Inflammatory macrophage (primary cell): ENCODE measurements around the gene RAMAC.
"Not testable (repeated sequence)": the region's sequence is repeated elsewhere in the genome, so short reads cannot be mapped to it uniquely, and the experiment has no call there.

Experiments used
- DNase-seq, 2 donors: peaks; one replicate each; pipeline ENCODE4 v3.0.0-alpha.2; 2020 to 2022
- total RNA-seq, 18 experiments: gene quantifications; one replicate each; lab custom pipeline; 2026; ENCODE audit warnings: mixed read lengths in 6 of 18, inconsistent platforms in 2 of 18; lab: John Stamatoyannopoulos, UW

RAMAC gene
- total RNA-seq = 7.8 to 24.4 (median 16.7) reads per million in 18 experiments

GRCh38 chr15:82985688-82986441, at the start of gene RAMAC:
RAMAC (plus strand) TSS chr15:82986210; CDS start chr15:82989019, 2,809 bp downstream.
- DNase-seq = peak; percentile 96 to 97

DNA sequence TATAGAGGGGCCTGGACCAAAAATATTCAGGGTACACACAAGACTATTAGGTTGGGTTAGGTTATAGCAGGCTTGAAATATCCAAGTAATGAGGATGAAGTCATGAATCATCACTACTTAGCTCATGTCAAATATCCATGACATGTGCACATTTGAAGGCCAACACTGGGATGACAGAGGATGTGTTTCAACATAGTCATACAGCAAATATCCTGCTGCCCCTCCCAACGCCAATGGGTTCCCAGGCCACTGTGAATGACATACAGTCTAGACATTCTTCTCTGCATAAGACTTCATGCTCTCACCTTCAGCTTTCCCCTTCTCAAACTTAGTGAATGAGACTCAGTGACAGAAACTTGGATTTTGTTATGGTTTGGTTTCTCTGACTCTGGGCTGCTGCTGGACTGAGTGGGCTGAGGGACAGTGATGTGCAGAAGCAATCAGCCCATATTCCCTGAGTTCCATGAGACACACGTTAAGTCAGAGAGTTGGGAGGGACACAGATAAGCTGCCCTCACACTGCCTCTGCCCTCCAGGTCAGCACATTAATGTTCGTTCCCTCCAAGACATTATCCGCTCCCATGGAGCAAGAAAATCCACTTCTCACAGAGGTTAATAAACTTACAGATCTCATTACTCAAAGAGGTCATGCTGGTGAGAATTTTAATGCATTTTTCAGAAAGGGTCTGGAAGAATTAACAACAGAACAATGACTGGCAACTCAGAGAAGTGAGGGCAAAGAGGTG, 48.9 kb upstream of the RAMAC start:
- DNase-seq = peak; percentile 11 to 13

GRCh38 chr15:82937712-82938058, 48.3 kb upstream of the RAMAC start:
- DNase-seq = no peak

DNA sequence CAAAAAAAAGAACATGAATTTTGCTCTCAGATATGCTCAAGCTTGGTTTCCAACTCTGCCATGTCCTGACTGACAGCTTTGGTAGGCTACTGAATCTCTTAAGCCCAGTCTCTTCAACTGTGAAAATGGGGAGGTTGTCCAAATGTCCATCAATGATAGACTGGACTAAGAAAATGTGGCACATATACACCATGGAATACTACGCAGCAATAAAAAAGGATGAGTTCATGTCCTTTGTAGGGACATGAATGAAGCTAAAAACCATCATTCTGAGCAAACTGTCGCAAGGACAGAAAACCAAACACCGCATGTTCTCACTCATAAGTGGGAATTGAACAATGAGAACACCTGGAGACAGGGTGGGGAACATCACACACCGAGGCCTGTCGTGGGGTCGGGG, 46.3 kb upstream of the RAMAC start:
- not testable (repeated sequence) for DNase-seq

DNA sequence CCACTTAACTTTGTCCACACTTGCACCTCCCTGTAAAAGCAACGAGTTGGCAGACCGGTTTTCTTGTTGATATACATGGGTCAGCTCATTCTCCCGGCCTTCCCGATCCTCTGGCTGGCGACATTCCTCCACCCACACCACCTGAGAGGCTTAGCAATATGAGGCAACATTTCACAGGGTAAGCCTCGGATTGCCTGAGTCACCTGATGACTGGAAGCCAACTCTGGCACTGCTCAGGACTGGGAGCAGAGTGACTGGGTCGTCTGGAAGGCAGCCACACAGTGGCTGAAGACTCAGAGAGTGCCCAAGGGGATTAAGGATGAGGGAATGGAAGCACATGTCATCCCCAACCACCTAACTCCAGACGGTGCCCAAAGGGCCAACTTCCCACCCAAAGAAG, 43.3 kb upstream of the RAMAC start:
- no peak for DNase-seq

GRCh38 chr15:82943176-82943575, 42.8 kb upstream of the RAMAC start:
- no peak for DNase-seq

- DNase-seq = no peak
These were observed 42.0 kb upstream of the RAMAC start for GRCh38 chr15:82944056-82944455.

GRCh38 chr15:82944821-82945220, 41.2 kb upstream of the RAMAC start:
- DNase-seq = peak; percentile 34 to 47

DNA sequence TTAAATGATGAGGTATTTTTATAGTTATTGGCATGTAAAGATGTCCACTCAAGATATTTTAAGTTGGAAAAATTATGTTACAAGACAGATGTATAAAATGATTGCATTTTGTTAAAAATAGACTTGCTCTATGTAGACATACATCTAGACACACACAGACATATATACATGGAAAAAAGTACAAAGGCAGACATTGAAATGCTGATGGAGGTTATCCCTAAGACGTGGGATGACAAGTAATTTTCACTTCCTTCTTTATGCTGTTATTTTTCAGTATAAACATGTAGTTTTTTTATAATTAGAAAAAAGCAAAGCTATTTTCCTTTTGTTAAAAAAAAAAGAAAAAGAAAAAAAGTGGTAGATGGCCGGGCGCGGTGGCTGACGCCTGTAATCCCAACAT, 40.7 kb upstream of the RAMAC start:
- DNase-seq = peak in 1 of 2 donors; percentile 5

DNA sequence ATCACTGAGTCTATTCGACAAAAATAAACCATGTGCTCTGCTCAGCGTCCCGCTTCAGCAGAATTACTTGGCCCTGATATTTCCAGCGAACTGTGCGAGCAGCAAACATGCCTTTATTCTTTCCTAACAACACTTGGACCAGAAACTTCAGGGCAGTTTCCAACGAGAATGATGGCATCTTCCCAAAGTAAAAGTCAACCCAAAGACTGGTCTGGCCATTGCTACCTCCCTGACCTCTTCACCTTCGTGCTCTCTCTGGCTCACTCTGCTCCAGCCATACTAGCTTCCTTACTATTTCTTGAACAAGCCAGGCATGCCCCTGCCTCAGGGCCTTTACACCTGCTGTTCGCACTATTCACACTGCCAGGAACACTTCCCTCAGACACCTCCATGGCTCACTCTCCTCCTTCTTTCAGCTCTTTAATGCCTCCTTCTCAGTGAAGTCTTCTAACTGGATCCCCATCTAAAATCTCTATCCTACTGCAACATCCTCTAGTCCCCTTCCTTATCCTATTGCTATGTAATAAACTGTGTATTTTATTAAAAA, 39.8 kb upstream of the RAMAC start:
- no peak for DNase-seq

GRCh38 chr15:82950295-82950694, 35.7 kb upstream of the RAMAC start:
- no peak for DNase-seq

GRCh38 chr15:82950746-82951370, 35.2 kb upstream of the RAMAC start:
- DNase-seq = no peak

DNA sequence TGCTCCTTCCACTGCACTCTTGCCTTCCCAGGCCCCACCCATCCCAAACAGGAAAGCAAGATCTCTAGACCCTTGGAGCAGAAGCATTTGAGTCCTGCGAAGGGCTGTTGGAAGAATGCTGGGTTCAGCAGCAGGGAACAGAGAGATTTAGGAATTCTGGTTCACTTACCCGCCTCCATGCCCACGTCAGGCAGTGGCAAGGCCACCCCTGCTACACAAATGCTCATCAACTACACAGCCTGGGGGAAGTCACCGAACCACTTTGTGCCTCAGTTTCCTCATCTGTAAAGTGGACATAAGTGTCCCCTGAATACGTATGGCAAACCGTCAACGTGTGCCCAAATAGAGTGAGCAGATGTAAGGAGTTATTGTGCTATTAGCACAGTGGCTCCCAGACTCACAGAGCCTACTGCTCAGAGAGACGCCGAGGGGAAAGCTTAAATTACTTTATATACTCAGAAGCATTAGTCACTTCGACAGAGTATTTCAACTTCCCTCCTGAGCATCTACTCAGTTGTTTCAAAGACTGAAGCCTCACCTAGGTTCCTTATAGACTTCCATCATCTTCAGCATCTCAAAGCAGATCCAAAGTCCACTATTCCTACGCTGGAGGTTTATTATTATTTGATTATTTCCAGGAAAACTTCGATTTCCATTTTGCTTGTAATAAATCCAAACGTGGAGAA, 34.4 kb upstream of the RAMAC start:
- peak in 1 of 2 donors; percentile 10 for DNase-seq

GRCh38 chr15:82952158-82953081, 33.6 kb upstream of the RAMAC start, which contains the start of gene HOMER2:
HOMER2 (minus strand) TSS chr15:82952720; CDS start chr15:82952535, 185 bp downstream.
- DNase-seq = no peak

- no peak for DNase-seq
These were observed 27.4 kb upstream of the RAMAC start for GRCh38 chr15:82958638-82959037.

DNA sequence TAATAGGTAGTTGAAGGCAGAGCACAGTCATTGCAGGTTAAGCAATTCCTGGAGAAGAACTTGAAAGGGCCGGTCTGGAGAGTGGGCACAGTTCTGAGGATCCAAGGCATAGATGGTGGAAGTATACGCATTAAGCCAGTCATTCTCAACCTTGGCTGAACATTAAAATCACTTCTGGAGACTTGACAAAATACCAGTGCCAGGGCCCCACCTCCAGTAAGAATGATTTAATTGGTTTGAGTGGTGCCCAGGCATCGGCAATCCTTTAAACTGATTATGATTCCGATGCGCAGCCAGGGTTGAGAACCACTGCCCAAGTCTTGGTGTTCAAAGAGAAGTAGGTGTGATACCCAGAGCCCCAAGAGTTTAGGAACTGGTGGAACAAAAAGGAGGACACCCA, 26.6 kb upstream of the RAMAC start:
- no peak for DNase-seq

- no peak for DNase-seq
These were observed 25.2 kb upstream of the RAMAC start for GRCh38 chr15:82960766-82961165.

DNA sequence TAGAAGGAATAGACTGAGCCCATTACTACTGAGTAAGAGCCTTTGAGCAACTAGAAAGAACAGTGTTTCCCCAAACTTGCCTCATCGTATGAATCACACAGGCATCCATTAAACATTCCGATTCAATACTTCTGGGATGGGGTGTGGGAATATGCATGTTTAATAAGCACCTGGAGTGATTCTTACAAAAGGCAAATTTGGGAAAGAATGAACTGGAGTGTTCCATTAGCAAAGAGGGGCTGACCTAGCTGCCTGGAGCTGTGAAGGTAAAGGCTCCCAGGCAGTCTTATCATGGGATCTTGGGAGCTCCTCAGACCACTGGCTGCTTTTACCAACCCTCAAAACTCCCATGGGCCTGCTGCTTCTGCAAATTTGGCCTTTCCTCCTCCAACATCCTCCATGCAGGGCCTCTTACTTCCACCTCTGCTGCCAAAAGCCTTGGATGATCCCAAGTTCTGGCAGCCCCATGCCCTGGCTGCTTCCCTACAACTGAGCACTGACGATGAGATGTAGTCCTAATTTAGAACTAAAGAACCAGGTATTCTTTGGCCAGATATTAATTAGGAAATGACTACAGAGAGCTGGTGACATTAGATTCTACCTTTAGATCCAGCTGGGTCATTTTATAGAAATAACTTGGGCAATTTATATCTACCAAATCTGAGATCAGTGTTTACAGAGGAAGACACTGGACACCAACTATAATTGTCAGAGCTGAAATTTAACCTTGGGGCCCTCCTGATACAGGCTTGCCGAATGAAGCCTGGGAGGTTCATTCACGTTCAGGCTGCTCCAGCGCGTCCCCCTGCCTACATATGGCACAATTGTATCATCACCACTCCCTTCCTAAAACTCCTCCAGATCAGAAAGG, 22.3 kb upstream of the RAMAC start:
- DNase-seq = no peak

DNA sequence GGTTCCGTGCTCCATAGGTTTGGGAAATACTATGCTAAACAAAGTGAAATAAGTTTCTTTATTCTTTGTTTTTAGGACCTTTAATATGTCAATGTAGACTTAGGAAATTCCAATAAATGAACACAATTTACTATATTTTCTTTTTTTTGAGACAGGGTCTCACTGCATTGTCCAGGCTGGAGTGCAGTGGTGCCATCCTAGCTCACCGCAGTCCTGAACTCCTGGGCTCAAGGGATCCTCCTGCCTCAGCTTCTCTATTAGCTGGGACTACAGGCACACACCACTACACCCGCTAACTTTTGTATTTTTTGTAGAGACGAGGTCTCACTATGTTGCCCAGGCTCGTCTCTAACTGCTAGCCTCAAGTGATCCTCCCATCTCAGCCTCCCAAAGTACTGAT, 21.1 kb upstream of the RAMAC start:
- no peak for DNase-seq

DNA sequence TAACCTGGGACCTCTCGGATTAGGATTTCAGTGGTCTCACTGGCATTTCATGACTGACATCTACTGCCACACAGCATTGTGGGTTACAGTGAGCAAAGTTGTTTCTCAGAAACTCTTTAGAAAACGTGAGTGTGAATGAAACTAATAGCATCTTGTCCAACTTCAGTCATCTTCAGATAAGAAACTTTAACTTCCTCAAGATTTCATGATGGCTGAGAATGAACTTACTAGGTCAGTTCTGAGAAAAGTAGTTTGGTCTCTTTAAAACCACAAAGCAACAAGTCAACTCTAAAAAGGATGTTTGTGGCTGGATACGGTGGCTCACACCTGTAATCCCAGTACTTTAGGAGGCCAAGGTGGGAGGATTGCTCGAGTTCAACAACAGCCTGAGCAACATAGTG, 19.3 kb upstream of the RAMAC start:
- DNase-seq = no peak
